ENCODE measurements around the gene ADRA2B.

The ADRA2B gene

DNA sequence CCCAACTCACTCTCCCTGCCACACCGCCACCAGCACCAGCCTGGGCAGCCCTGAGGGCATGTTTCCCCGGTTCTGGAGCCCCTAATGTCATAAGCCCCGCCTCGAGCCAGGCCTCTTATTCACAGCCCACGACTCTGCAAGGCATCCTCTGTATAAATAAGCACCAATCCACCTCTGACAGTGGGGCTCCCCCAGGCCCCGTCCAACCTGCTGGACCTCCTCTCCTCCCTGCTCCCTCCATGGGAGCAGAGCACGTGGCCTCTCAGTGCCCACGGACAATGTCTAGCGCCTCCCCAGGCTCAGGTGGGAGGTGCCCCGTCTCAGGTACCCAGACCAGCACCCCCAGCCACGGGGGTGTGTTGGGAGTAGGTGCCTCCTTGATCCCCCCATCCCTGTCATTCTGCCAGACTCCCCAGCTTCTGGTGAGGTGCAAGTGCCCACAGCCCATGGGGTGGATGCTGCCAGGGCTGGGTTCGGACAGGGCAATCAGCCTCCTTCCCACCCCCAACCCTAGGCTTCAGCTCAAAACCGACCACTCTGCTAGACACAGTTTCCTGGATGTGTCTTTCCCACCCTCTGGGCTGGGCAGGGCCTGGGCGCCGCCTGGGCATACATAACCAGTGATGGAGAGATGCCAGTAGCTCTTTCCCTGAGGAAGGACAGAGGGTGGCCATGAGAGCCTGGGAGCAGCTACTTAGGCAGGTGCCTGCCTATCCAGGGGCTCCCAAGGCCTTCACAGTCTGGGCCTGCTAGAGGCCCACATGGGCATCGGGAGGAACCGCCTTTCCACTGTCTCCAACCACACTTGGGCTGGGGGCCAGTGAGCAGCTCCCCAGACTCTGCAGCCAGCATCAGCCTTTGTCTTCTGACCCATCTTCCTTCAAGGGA is 1.6 kb upstream of the ADRA2B start:
- DNase-seq (ENCODE audit: low read depth): no peak

- no peak for DNase-seq (ENCODE audit: low read depth)
These were observed 635 bp upstream of the ADRA2B start for GRCh38 chr2:96116879-96117533.

DNA sequence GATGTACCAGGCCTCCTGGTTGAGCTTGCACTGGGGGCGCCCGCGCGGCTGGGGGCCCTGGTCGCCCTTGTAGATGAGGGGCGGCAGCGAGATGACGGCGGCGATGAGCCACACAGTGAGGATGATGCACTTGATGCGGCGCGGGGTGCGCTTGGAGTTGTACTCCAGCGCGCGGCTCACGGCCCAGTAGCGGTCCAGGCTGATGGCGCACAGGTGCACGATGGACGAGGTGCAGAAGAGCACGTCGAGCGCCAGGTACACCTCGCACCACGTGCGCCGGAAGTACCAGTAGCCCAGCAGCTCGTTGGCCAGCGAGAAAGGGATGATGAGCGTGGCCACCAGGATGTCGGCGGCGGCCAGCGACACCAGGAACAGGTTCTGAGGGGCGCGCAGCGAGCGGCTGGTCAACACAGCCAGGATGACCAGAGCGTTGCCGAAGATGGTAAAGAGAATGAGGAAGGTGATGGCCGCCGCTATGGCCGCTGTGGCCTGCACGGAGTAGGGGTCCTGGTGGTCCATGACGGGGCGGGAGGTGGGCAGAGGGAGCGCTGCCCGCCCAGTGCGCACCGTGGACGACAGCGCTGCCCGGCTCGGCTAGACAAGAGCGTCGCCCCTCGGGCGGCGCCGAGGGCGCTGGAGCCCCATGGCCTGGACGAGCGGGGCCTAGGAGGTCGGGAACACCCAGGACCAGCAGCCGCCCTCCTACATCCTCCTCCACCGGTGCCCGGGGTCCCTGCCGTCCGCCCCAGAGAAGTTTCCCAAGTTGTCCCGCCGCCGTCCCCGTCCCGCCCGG is 544 bp downstream of the ADRA2B start:
- no peak for DNase-seq (ENCODE audit: low read depth)

GRCh38 chr2:96114903-96115581 is 1.3 kb downstream of the ADRA2B start:
- no peak for DNase-seq (ENCODE audit: low read depth)

DNA sequence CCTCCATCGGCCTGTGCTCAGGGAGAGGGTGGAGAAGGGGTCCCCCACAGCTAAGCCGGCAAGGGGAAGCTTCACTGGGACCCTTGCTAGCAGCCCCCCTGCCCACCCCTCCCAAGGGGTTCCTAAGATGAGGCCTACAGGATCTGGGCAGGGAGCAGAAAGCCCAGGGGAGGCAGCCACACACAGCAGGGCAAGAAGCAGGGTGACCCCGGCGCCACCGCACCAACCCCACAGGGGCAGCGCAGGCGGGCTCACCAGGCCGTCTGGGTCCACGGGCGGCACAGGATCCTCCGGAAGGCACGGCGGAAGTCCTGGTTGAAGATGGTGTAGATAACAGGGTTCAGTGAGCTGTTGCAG is 1.8 kb downstream of the ADRA2B start:
- no peak for DNase-seq (ENCODE audit: low read depth)

DNA sequence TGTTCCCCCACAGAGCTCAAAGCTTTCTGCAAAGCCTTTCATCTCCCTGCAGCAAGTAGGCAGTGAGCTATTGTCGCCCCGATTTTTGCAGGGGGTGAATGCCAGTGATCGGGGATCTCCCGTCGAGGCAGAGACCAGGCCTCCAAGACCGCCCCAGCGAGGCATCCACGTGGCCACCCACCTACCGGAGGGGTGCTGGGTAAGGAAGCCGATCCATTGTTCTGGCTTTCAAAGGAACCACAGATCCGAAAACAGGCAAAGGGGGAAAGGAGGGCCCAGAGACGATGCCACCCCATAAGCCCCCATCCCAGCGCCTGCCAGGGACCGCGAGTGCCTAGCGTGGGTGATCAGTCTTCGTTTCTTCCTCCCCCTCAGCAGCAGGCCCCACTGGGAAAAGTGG is 2.4 kb downstream of the ADRA2B start:
- DNase-seq (ENCODE audit: low read depth): no peak

GRCh38 chr2:96113367-96113677 is 3.0 kb downstream of the ADRA2B start:
- no peak for DNase-seq (ENCODE audit: low read depth)

DNA sequence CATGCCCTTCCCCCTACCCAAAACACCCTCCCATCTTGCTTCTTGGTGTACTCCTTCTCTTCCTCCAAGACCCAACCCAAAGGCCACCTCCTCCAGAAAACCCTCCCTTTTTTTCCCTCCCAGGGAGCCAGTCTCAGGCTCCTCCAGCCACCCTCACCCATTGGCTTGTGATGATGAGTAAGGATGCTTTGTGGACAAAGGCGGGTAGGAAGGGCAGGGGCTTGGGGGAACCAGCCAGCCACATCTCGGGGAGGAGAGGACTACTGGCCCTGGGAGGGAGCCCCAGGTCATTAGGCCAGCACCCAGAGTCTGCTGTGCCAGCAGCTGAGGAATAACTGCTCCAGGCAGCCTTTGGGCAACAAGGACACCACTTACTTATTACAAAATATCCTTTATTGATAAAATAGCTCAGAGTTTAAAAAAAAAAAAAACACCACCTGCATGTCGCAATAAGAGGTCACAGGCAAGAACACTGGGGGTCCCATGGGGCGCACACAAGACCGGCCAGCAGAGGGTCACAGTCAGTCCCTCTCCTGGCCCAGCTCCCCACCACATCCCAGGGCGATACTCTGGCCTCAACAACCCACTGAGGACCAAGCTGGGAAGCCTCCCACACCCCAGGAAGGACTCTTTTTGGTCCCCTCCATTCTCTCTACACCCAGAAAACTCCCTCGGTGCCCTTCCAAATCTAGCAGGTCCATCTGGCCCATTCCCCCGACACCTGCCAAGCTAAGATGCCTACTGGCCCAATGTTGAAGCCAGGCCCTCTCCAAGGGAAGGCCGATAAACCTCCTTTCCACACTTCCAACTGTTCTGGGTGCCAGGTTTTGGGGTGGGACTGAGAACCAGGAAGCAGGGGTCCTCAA is 3.6 kb downstream of the ADRA2B start:
- DNase-seq (ENCODE audit: low read depth): no peak

- DNase-seq (ENCODE audit: low read depth): no peak
These were observed 4.4 kb downstream of the ADRA2B start for GRCh38 chr2:96111823-96112500.

- no peak for DNase-seq (ENCODE audit: low read depth)
These were observed 5.1 kb downstream of the ADRA2B start for GRCh38 chr2:96111257-96111640.

DNA sequence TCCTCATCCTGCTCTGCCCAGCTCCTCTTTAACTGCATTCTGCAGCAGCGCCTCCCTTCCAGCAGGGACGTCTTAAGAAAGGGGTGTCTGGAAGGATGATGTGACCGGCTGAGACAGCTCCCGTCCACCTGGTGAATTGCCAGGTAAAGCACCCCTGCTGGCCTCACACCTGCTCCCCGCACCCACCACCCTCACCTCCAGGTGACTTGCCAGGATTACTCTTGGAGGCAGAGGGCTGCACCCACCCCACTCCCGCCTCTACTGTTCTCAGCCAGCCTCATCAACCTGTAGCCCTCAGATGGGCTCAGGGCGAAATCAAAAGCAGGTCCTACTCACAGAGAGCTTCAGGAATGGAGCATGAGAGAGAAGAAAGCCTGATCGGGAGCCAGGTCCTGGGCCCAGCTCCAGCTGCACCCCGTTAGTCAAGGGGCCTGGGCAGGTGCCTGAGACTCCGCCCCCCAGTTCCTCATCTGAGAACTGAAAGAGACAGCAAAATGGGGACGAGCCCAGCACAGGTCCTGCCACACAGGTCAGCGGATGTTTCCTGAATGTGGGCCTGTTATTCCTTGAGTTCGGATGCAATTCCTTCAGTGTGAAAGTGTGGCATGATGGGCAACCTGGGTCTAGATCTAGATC is 5.6 kb downstream of the ADRA2B start:
- no peak for DNase-seq (ENCODE audit: low read depth)

DNA sequence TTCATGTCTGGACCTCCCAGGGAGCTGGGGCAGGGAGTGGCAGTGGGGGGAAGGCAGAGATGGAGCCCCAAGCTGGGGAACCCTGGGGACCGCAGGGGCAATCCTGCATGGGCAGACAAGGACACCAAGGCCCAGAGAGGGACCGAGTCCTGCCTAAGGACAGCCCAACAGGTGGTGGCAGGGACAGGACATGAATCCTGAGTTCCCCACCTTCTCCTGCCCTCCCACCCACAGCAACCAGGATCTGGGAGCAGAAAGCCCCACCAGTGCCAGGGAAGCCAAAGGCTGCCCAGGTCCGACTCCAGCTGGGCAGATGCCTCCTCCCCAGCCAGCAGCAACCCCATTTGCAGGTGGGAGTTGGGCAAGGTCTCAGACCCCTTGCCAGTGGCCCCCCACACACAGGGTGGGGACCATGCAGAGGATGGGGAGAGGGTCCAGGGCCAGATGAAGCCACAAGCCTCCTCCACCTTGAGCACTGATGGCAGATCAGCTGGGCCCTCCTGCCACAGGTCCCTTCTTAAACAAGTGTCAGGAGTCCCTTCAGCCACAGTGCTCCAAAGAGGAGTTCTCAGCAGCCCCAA is 6.3 kb downstream of the ADRA2B start:
- no peak for DNase-seq (ENCODE audit: low read depth)

- no peak for DNase-seq (ENCODE audit: low read depth)
These were observed 7.0 kb downstream of the ADRA2B start for GRCh38 chr2:96109361-96109680.

GRCh38 chr2:96108541-96109360 is 7.6 kb downstream of the ADRA2B start:
- DNase-seq (ENCODE audit: low read depth): no peak

DNA sequence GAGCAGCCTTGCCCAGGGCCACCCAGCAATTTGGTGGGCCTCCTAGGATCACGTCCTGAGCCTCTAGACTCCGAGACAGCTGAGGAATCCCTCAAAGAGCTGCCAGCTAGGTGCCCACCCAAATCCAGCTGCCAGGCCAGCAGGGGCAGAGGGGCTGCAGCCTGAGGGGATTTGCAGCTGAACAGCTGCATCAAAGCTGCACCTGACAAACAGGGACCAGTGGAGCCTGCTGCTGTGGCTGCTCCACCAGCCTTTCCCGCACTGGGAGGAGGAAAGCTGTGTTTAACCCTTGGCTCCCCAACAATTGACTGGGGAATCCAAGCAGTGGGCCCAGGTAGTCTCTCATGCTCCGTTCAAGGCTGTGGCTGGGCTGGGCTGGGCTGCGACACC is 8.2 kb downstream of the ADRA2B start:
- DNase-seq (ENCODE audit: low read depth): no peak

DNA sequence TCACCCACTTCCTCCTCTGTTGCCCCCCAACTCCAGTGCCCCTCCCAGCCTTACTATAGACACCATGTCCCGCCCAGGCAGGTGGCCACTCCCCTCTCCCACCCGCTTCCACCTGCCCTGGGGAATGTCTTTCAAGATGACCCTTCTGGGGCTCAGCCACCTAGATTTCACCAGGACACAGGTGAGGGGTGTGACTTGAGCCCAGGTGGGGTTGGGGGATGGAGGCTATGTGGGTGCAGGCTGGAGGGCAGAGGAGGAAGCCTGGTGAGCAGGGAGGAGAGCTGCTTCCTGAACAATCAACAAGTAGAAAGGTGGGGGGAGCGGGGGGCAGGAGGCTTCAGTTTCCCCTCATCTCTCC is 8.7 kb downstream of the ADRA2B start:
- DNase-seq (ENCODE audit: low read depth): no peak

DNA sequence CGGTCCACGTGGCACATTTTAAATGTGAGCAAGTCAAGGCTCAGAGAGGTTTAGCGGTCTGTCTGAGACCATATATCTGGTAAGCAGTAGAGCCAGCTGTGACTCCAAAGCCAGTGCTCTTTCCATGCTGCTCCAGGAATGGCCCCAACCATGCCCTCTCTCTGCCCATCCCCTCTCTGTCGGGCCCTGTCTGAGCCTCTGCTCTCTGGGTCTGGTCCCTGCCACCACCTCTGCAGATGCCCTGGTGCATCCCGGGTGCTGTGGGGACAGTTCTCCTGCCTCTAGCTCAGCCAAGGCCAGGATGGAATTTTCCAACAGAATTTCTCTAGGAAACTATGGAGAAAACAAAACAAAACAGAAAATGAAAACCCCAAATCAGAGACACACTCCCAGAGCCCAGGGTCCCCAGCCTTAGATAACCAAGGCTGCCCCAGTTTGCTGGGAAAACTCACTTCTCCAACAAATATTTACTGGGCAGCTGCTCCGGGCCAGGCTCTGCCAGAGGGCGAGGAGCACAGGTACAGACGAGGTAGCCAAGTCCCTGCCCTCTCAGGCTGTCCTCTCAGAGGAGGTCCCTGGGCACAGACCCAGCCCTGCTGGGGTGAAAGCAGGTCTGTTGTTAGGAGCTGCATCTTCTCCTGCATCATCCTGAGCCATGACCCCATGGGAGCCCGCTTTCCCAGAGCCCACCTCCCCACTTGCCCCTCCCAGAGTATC is 9.2 kb downstream of the ADRA2B start:
- DNase-seq (ENCODE audit: low read depth): no peak

DNA sequence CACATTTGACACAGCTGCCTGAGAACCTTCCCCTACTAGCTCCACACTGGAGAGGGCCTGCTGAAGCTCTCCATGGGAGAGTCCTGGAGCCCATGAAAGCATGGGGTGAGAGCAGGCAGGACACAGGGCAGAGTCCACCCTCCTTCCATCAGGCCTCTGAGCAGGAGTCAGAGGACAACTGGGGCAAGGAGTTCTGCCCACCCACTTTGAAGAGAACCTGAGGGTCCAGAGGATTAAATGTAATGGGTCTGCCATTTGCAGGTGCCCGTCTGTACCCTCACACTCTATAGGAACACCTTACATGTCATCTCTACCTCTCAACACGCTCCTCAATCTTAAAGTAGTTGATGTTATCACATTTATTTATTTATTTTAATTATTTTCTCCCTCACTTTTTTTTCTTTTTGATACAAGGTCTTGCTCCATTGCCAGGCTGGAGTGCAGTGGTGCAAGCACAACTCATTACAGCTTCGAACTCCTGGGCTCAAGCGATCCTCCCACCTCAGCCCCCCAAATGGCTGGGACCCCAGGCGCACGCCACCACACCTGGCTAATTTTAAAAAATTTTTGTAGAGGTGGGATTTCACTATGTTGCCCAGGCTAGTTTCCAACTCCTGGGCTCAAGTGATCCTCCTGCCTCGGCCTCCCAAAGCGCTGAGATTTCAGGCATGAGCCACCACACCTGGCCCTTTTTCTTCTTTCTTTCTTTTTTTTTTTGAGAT is 10.2 kb downstream of the ADRA2B start:
- no peak for DNase-seq (ENCODE audit: low read depth)
